Endothelial cell of umbilical vein (primary cell): ENCODE measurements around the gene URM1. TPM values are rescaled to one million over a fixed set of nuclear protein-coding genes. Genes with fewer than 3 reads are reported as not detected.

Source experiments
- BruUV-seq: library from RNA; stranded (reverse); fragments of 400-500 nt; replicated peaks from 2 replicates; lab custom pipeline; 2021; lab: Mats Ljungman, UMichigan
- CTCF ChIA-PET: fragments of 300-600, 350-600 bp; sonication (Branson Sonifier 250); formaldehyde crosslinking; loops from one replicate; lab custom pipeline; 2021; ENCODE audit warnings: antibody characterized with exemption, inconsistent platforms; lab: Charles Lee
- POLR2A ChIA-PET: fragments of 300-600, 350-600 bp; sonication (Branson Sonifier 250); formaldehyde crosslinking; loops from one replicate; lab custom pipeline; 2021; ENCODE audit warnings: antibody characterized with exemption, inconsistent platforms; lab: Charles Lee
- DNase-seq: peaks from one replicate; pipeline ENCODE4 v3.0.0-alpha.2; 2011; ENCODE audit warnings: low read depth, low spot score
- FAIRE-seq: peaks from 2 replicates; lab custom pipeline; 2011; peaks lifted over from hg19 to GRCh38; lab: Jason Lieb, UNC
- H2AFZ ChIP-seq: 2 replicates; pipeline ENCODE4 v1.6.0; 2012; ENCODE audit warnings: low read depth, low read length, control low read depth, inconsistent platforms
- H3K27ac ChIP-seq: 2 replicates; pipeline ENCODE4 v1.5.1; 2011; ENCODE audit warnings: low read depth, mild to moderate bottlenecking, control low read depth, low read length, moderate library complexity; ENCODE audit not compliant: insufficient read depth
- H3K27me3 ChIP-seq, 2 experiments: 2 replicates each; pipeline versions ENCODE4 v1.6.0 to v1.6.1; 2011; ENCODE audit warnings: low read length in 2 of 2, mixed read lengths in 1 of 2; ENCODE audit not compliant: control insufficient read depth in 2 of 2, insufficient read depth in 2 of 2
- H3K36me3 ChIP-seq, 2 experiments: 2 replicates in 1 of 2; 3 replicates in 1 of 2; pipeline ENCODE4 v1.5.1; 2011; ENCODE audit warnings: low read length in 2 of 2, mild to moderate bottlenecking in 1 of 2, moderate library complexity in 1 of 2; ENCODE audit not compliant: control insufficient read depth in 2 of 2, insufficient read depth in 2 of 2; ENCODE audit errors: extremely low read depth in 1 of 2
- H3K4me1 ChIP-seq: 3 replicates; pipeline ENCODE4 v1.5.1; 2011; ENCODE audit warnings: mild to moderate bottlenecking, low read length; ENCODE audit not compliant: control insufficient read depth, insufficient read depth; ENCODE audit errors: extremely low read depth
- H3K4me2 ChIP-seq: 2 replicates; pipeline ENCODE4 v1.6.1; 2011; ENCODE audit warnings: low read length, control low read depth, mixed read lengths; ENCODE audit not compliant: insufficient read depth
- H3K4me3 ChIP-seq, 3 experiments: fragments of 200-600 bp in 1 of 3; sonication (generic), shearing (Covaris generic) in 1 of 3; replicated peaks in 1 of 3; 2 replicates each; pipeline ENCODE4 v1.5.1; 2011 to 2016; ENCODE audit warnings: control low read depth in 3 of 3, low read length in 3 of 3, mild to moderate bottlenecking in 2 of 3, inconsistent platforms in 1 of 3, low read depth in 1 of 3, moderate library complexity in 1 of 3; ENCODE audit not compliant: insufficient read depth in 1 of 3
- H3K79me2 ChIP-seq: 2 replicates; pipeline ENCODE4 v1.6.0; 2012; ENCODE audit warnings: low read length, inconsistent platforms; ENCODE audit not compliant: control insufficient read depth, insufficient read depth
- H3K9ac ChIP-seq: replicated peaks from 2 replicates; pipeline ENCODE3; 2011; ENCODE audit warnings: low read length, control low read depth; ENCODE audit not compliant: insufficient read depth; ENCODE audit errors: extremely low read depth
- H3K9me1 ChIP-seq: replicated peaks from 3 replicates; pipeline ENCODE4 v1.6.0; 2011; ENCODE audit warnings: mild to moderate bottlenecking, low read length; ENCODE audit not compliant: control insufficient read depth, insufficient read depth; ENCODE audit errors: extremely low read depth
- H3K9me3 ChIP-seq: replicated peaks from 2 replicates; pipeline ENCODE4 v1.5.1; 2012; ENCODE audit warnings: low read length, inconsistent platforms; ENCODE audit not compliant: control insufficient read depth, insufficient read depth
- H4K20me1 ChIP-seq: replicated peaks from 2 replicates; pipeline ENCODE3; 2011; ENCODE audit warnings: mild to moderate bottlenecking, low read length; ENCODE audit not compliant: control insufficient read depth, insufficient read depth; ENCODE audit errors: extremely low read depth
- CTCF ChIP-seq, 2 donors: IDR thresholded peaks; 1 replicate in 1 of 2; 2 replicates in 1 of 2; pipeline ENCODE4 v1.5.1; 2011; ENCODE audit warnings: low read length in 2 of 2, mild to moderate bottlenecking in 2 of 2, moderate library complexity in 2 of 2, control low read depth in 1 of 2, inconsistent platforms in 1 of 2, low read depth in 1 of 2; ENCODE audit not compliant: insufficient read depth in 1 of 2; ENCODE audit errors: extremely low read depth in 1 of 2
- FOS ChIP-seq: IDR thresholded peaks from 2 replicates; pipeline ENCODE4 v1.6.1; 2011; ENCODE audit warnings: mild to moderate bottlenecking, low read length, moderate library complexity, borderline replicate concordance; ENCODE audit not compliant: insufficient read depth
- GATA2 ChIP-seq: IDR thresholded peaks from 2 replicates; pipeline ENCODE4 v1.7.0; 2011; ENCODE audit warnings: low read depth, mild to moderate bottlenecking, moderate library complexity, mixed read lengths, low read length; ENCODE audit not compliant: insufficient read length, insufficient read depth
- JUN ChIP-seq: IDR thresholded peaks from 2 replicates; pipeline ENCODE4 v1.6.1; 2011; ENCODE audit warnings: borderline replicate concordance, low read depth; ENCODE audit not compliant: insufficient read length, insufficient read depth
- MYC ChIP-seq: IDR thresholded peaks from one replicate; pipeline ENCODE4 v1.6.1; 2011; ENCODE audit warnings: mild to moderate bottlenecking, low read depth, low read length
- POLR2AphosphoS5 ChIP-seq: IDR thresholded peaks from 2 replicates; pipeline ENCODE4 v1.6.1; 2012; ENCODE audit warnings: low read depth, mild to moderate bottlenecking, control low read depth, low read length, moderate library complexity; ENCODE audit not compliant: insufficient read depth
- dilution Hi-C: fragments of 300-500 bp; cut with MboI; formaldehyde crosslinking; loops from one replicate; pipeline ENCODE4 v1.15.0; 2019; ENCODE audit warnings: low sequenced_read_pairs; ENCODE audit not compliant: extremely low pct_ligation_motif_present
- intact Hi-C: fragments of 100-400 bp; cut with micrococcal nuclease; formaldehyde crosslinking; loops from one replicate; pipeline ENCODE4 v1.10.0; 2022
- polyA plus RNA-seq, 4 experiments: library from polyadenylated mRNA; depleted of rRNA in 3 of 4; stranded (reverse) in 3 of 4; unstranded in 1 of 4; fragments of >200 nt; gene quantifications; 2 replicates each; pipeline versions ENCODE4 v1.2.1 to v1.2.3, GENCODE V29; 2011 to 2012; ENCODE audit warnings: missing spikeins in 1 of 4
- total RNA-seq: library from RNA; stranded (reverse); gene quantifications from 2 replicates; pipeline ENCODE4 v1.2.3, GENCODE V29; 2021
- TF ChIP-seq, protein P1 (sequence below): IDR thresholded peaks from 2 replicates; pipeline ENCODE4 v1.6.1; 2011; ENCODE audit not compliant: insufficient read depth, insufficient read length

Gene URM1
- total and polyA plus RNA-seq, 2 donors (not counting 3 experiments of a cell fraction or from before 2014, with no cell fraction given) = 86.5 to 100 TPM

DNA sequence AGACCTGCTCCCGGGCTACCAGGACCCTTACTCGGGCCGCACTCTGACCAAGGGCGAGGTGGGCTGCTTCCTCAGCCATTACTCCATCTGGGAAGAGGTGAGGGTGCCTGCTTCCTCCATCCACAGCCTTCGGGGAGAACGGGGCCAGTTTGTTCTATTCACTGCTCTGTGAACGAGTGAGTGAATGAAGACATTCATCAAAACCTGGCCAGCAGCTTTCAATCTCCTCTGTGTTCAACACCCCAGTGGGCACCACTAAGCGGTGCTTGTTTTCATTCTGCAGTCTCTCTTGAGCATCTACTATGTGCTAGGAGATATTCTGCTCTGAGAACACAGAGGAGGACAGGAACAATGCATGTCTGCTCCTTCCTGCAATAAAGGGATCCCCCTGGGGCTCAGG, 60.0 kb downstream of the URM1 start:
- Histone ChIP-seq H3K4me2 (no peak overlapping the region), H3K4me1 (peaks cover 12% of the 10 kb centered on the region), H3K36me3 (no peaks in the 10 kb centered on the region), H4K20me1 (no peaks in the 10 kb centered on the region), H3K4me3 (no peak overlapping the region), H3K27me3 (no peaks in the 10 kb centered on the region), H2AFZ (no peak overlapping the region), H3K9me3 (no peaks in the 10 kb centered on the region), H3K9me1 (no peaks in the 10 kb centered on the region), H3K27ac (no peak overlapping the region), H3K79me2 (no peaks in the 10 kb centered on the region), H3K9ac (no peak overlapping the region)
- DNase-seq (no peak), FAIRE-seq (no peak)
- intact Hi-C loops (no loop called here), dilution Hi-C loops (no loop called here)
- ChIA-PET POLR2A (no interaction called here), CTCF (no interaction called here)
- TF ChIP-seq FOS (no peak), MYC (no peak), POLR2AphosphoS5 (no peak)
- TF ChIP-seq, protein P1, sequence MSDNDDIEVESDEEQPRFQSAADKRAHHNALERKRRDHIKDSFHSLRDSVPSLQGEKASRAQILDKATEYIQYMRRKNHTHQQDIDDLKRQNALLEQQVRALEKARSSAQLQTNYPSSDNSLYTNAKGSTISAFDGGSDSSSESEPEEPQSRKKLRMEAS = no peak
- BruUV-seq = no TSS peak

DNA sequence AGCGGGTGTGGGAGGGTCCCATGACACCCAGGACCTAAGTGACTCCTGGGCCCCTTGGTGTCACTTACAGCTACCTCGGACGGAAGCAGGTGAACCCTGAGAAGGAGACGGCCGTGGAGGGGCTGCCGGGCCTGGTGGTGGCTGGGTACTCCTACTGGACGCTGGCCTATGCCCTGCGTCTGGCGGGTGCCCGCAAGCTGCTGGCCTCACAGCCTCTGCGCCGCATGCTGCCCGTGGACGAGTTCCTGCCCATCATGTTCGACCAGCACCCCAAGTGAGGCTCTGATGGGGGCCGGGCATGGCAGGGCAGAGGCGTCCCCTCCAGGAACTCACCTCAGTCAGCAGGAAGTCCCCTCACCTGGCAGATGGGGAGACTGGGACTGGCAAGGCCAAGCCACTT, 63.2 kb downstream of the URM1 start:
- TF ChIP-seq GATA2 (no peak), CTCF (IDR thresholded peaks at IDR 0.05; ENCODE audit: extremely low read depth in 1 of 2, insufficient read depth in 1 of 2, low read depth in 1 of 2, low read length in 2 of 2) (no peak), JUN (no peak)
- dilution Hi-C loops (no loop called here), intact Hi-C loops (no loop called here)
- Histone ChIP-seq H3K4me3 (no peak overlapping the region), H3K79me2 (no peaks in the 10 kb centered on the region), H3K27me3 (no peaks in the 10 kb centered on the region), H2AFZ (no peak overlapping the region), H3K9me3 (no peaks in the 10 kb centered on the region), H3K9ac (no peak overlapping the region), H3K4me2 (no peak overlapping the region), H3K27ac (no peak overlapping the region), H3K36me3 (peaks cover 0 to 2% of the 10 kb centered on the region in 2 experiments), H3K9me1 (no peaks in the 10 kb centered on the region), H3K4me1 (peaks cover 4% of the 10 kb centered on the region), H4K20me1 (no peaks in the 10 kb centered on the region)
- DNase-seq (no peak), FAIRE-seq (no peak)
- ChIA-PET POLR2A (no interaction called here), CTCF (no interaction called here)
- BruUV-seq = no TSS peak
